HG03432 (cell line): ENCODE measurements around the gene MTG2.

Experiments used
- ATAC-seq: cut with Tn5 transposase; IDR thresholded peaks from one replicate; pipeline ENCODE4 v1.9.1; 2021; ENCODE audit warnings: mild to moderate bottlenecking, moderate library complexity; ENCODE audit not compliant: unreplicated experiment

The MTG2 gene

GRCh38 chr20:62229667-62230066 lies 46.8 kb downstream of the MTG2 start:
- no peak for ATAC-seq

DNA sequence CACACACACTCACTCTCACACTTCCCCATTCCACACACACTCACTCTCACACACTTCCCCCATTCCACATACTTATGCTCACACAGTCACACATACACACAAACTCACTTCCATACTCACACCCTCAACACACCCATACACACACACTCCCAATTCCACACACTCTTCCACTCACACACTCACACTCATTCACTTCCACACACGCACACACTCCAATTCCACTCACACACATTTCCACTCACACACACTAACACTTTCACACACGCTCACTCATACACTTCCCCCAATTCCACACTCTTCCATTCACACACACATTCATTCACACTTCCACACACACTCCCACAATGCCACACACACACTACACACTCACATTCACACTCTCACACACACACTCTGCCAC lies 47.4 kb downstream of the MTG2 start:
- no peak for ATAC-seq

- ATAC-seq: no peak
Measured at GRCh38 chr20:62230696-62231095, 47.9 kb downstream of the MTG2 start.

- ATAC-seq: no peak
Measured at GRCh38 chr20:62231292-62231691, 48.5 kb downstream of the MTG2 start.

DNA sequence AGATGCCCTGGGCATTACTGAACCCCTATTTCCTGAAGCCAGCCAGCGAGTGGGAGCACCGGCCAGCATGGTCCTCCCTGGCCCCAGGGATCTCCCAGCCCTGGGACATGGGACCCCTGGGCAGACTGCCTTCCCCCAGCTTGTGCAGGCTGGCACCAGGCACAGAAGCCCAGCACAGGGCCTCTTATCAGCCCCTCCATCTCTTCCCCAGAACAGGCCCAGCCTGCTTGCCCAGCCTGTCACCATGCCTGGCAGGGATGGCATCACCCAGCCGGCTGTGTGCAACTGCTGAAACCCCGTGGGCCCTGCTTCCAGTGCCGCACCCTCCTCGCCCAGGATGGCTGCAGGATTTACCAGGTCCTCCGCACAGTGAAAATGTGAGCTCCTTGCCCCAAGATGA lies 49.4 kb downstream of the MTG2 start:
- no peak for ATAC-seq

DNA sequence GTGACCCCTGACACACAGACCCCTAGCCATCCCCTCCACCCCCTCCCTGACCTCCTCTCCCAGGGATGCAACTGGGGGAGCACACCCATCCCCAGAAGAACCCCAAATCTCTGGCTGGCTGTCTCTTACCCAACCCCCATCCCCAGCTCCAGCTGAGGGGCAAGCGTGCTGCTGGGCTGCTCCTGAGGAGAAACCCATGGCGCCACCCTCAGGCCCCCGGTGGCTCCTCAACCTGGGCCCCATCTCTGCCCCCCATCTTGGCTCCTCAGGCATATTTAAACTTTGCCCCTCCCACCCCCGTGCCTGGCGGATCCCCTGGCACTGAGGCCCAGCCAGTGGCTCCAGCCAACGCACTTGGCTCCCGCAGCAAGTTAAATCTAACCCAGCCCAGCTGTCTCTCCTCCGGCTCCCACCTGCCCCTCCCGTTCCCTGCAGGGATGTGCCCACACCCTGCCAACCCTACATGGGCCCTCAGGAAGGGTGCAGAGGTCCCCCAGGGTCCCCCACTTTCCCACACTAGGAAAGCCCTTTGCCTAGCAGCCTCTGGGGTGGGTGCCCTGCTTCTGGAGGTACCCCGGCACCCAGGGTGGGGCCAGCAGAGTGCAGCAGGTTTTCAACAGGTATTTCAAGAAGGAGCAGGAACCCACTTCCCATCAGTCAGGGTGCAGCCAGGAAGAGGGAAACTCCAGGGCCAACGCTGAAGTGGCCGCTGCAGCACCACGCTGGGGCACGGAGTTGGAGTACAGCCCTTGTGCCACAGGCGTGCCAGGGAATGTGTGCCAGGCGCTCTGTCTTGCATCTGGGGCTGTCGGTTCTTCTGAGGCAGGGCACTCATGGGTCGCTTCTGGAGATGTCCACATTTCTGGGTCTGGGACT lies 50.2 kb downstream of the MTG2 start:
- ATAC-seq: no peak

GRCh38 chr20:62233684-62234083 lies 50.9 kb downstream of the MTG2 start:
- no peak for ATAC-seq

DNA sequence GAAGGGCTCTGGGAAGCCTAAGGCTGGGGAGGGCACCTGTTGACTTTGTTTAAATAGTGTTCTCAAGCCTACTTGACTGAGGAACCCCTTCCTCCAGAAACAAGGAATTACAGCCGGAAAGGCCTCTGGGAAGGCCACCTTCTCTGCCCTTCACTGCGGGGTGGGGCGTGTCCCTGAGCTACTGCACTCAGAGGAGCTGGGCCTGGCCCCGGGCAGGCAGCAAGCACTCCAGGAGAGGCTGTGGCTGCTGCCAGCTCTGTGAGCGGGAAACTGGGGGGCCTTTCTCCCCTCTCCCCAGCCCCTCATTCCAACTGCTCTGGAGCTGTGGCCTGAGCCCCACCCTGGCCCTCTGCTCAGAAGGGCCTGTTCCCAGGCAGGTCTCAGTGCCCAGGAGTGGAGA lies 51.5 kb downstream of the MTG2 start:
- no peak for ATAC-seq

DNA sequence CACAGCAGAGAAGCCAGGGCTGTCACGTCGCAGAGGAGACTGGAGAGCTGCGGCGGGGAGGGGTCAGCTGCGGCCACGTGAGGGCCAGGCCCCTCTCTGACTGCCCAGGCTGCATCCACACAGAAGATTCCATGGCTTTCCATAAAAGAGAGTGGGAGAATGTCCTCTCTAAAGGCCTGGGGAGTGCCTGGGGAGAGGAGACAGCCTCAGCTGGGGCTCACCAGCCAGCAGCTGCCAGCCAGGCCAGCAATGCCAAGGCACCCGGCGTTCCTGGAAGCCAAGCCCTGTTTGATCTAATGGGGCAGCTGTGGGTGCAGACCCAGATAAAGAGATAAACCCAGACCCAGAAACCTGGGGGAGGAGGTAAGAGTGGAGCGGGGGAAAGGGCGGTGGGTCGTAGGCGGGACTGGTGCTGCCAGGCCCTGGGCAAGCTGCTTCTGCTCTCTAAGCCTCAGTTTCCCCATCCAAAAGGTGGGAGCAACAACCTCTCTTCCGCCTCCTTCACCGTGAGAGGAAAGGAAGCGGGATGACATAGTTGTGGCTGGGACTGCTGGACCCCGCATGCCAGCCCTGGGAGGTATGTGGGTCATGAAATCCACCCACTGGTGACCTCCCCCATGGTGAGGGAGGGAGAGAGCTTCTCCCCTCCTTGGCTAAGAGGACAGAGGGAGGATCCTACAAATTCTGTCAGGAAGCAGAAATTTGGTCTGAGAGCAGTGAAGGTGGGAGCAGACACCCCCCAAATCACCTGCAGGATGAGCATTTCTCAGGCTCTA lies 52.4 kb downstream of the MTG2 start:
- no peak for ATAC-seq

GRCh38 chr20:62235777-62236157 lies 52.9 kb downstream of the MTG2 start:
- ATAC-seq: no peak

DNA sequence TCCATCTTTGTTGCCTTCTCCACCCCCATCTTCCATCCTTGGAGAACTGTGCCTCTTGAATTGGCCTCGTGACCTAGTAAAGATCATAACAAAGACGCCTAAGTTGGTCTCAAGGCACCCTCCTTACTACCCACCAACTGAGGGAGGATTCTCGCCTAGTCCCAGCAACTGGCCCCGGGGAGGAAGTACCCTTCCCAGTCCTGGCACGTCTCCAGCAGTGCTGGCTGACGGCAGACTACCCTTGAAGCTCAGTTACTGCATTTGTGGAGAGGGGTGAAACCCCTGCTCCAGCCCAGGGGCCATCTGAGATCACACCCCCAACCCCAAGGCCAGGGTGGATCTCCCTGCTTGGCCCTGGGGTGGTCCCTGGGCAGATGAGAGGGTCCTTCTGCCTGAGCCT lies 53.4 kb downstream of the MTG2 start:
- no peak for ATAC-seq

- ATAC-seq: no peak
Measured at GRCh38 chr20:62236766-62237513, 54.1 kb downstream of the MTG2 start.

DNA sequence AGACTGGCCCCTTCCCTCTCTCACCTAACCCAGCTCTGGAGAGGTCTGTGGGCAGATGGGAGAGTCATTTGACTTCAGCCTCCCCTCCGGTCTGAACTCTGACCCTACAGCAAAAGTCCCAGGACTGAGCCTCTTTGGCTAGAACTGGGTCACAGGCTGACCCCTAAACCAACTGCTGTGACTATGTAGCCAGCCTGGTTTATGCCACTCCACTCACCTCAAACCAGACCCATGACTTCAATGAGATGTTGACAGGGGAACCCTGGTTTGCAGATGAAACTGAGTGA lies 54.6 kb downstream of the MTG2 start:
- ATAC-seq: no peak

GRCh38 chr20:62237801-62238568 lies 55.2 kb downstream of the MTG2 start, which contains the start of gene OSBPL2:
Gene OSBPL2, plus strand, starts transcription at chr20:62238521. Its CDS starts 17,664 bp downstream, at chr20:62256185.
- ATAC-seq: peak; percentile 97

GRCh38 chr20:62238569-62239277 lies 55.9 kb downstream of the MTG2 start:
- ATAC-seq: peak; percentile 5

DNA sequence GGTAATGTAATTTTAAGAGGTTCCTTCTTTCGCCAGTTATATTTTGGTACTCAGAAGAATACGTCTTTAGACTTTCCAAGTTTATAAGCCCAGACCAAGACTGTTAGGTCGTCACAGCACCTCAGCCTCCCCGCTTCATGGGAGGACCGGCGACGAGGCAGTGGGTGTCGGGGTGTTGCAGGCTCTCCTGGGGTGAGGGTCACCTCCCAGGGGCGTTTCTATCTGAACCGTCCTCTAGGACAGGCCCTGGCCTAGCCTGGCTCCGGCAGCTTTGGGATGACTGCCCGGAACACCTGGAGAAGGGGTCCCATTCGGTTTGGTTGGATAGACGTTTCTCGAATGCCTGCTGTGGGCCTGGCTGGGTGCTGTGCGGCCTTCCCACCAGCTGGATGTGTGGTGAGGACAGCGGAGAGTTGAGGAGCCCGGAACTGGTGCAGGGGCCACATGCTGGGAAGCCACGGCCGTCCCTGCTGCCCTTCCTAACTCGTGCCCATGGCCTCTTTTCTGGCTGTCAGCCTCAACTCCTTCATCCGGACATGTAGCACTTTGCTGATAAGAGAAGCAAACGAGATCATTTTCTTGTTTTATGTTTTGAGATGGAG lies 56.6 kb downstream of the MTG2 start:
- no peak for ATAC-seq

- ATAC-seq: no peak
Measured at GRCh38 chr20:62240020-62240685, 57.3 kb downstream of the MTG2 start.

DNA sequence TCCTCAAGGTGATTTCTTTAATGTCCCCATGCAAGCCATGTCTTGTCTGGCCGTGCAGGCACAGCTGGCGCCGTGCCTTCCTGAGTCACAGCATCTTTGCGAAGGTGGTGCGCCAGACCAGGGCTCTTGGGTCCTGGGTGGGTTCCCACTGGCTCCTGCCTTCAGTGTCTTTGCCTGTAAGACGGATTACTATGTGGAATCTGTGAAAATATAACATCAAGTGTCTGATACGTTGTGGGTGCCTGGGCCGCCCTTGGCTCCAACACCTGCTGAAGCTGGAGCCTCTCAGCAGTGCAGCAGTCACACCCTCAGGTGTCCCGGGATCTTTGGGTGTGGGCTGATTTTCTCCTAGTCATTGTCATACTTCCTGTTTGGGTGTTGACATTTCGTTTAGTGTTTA lies 58.7 kb downstream of the MTG2 start:
- no peak for ATAC-seq

DNA sequence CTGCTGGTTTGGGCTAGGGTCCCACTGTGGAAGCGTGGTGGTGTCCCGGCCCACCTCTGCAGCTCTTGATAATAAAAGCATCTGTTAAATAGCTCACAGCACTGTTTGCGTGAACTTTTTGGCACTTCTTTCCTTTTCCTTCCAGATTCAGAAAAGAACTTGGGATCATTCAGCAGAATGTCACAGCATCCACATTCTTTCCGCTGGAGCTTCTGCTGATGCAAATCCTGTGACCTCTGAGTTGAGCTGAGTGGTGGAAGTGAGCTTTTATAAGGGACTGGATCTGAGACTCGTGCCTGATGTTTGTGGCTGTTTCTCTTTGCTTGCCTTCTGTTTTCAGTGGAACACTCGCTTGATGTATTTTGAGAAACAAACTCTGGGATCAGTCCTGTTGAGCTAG lies 59.3 kb downstream of the MTG2 start:
- ATAC-seq: no peak
